Measurements from ENCODE around the gene SYCP3. TPM values are rescaled to one million over a fixed set of nuclear protein-coding genes. Genes with fewer than 3 reads are reported as not detected.

Gene SYCP3
- polyA plus RNA-seq, 3 donors = 0.23 to 3.1 (median 0.73) TPM

DNA sequence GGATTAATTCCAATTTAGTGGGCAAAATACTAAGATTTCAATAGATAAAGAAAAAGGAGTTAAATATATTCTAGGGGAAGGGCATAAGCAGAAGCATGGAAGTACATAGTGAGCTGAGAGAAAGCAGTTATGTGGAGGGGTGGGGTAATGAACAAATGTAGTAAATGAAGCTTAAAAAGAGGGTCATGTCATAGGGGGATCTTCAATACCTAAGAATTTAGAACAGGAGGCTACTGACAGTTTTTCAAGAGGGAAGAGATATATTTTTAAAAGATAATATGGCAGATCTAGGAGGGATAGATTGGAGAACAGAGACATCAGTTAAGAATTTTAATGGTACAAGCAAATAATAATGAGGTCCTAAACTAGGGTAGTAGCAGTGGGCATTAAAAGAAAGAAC is 9.4 kb downstream of the SYCP3 start:
- no peak for DNase-seq (ENCODE audit: extremely low read depth in 1 of 11, low read depth in 9 of 11, low spot score in 4 of 11)

GRCh38 chr12:101727098-101727497 is 12.2 kb downstream of the SYCP3 start:
- no peak for DNase-seq (ENCODE audit: extremely low read depth in 1 of 11, low read depth in 9 of 11, low spot score in 4 of 11)

DNA sequence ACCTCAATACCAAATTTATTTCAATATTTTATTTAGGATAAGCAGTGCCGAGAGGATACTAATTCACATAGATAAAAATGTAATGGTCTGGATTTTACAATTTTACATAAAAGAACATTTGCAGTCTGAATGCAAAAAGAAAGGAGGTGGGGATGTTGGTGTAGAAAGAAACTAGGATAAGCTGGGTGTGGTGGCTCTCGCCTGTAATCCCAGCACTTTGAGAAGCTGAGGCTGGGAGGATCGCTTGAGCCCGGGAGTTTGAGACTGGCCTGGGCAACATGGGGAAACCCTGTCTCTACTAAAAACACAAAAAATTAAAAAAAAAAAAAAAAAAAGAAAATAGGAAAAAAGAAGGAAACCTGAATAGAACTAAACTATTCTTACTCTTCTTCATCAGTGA is 16.9 kb downstream of the SYCP3 start:
- no peak for DNase-seq (ENCODE audit: extremely low read depth in 1 of 11, low read depth in 9 of 11, low spot score in 4 of 11)

- DNase-seq (ENCODE audit: extremely low read depth in 1 of 11, low read depth in 9 of 11, low spot score in 4 of 11) = no peak
Measured at GRCh38 chr12:101720118-101720517, 19.1 kb downstream of the SYCP3 start.

GRCh38 chr12:101719566-101719965 is 19.7 kb downstream of the SYCP3 start:
- no peak for DNase-seq (ENCODE audit: extremely low read depth in 1 of 11, low read depth in 9 of 11, low spot score in 4 of 11)

GRCh38 chr12:101714877-101715444 is 24.3 kb downstream of the SYCP3 start:
- DNase-seq (ENCODE audit: extremely low read depth in 1 of 11, low read depth in 9 of 11, low spot score in 4 of 11) = no peak

- no peak for DNase-seq (ENCODE audit: extremely low read depth in 1 of 11, low read depth in 9 of 11, low spot score in 4 of 11)
Measured at GRCh38 chr12:101713930-101714329, 25.3 kb downstream of the SYCP3 start.

DNA sequence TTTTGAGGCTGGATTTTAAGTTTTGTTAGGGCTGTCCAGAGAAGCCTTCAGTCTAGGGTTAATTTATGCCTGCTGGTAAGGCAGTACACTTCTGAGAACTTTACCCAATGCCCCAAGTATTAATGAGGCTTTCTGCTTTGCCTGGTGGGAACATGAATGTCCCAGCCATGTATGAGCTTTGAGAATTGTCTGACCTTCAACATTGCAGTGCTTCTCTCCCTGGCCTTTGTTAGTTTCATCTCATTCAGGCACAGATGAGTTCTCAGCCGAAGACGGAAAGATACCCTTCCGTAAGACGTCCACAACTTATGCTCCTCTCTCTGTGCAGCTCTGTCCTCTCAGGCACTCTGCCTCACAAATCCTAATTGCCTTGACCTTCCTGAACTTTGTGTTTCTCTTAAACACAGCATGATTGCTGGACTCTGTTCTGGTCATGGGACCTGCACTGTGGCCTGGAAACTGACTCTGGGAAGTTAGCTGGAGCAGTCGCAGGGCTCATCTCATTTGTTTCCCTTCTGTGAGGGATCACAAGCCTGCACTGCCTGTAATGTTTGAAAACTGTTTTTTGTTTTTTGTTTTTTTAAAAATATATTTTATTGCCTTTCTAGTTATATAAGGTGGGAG is 26.1 kb downstream of the SYCP3 start:
- DNase-seq (ENCODE audit: extremely low read depth in 1 of 11, low read depth in 9 of 11, low spot score in 4 of 11) = peak in 5 of 11 donors; percentile 18 to 68 (median 30)

GRCh38 chr12:101710288-101710687 is 29.0 kb downstream of the SYCP3 start:
- no peak for DNase-seq (ENCODE audit: extremely low read depth in 1 of 11, low read depth in 9 of 11, low spot score in 4 of 11)

DNA sequence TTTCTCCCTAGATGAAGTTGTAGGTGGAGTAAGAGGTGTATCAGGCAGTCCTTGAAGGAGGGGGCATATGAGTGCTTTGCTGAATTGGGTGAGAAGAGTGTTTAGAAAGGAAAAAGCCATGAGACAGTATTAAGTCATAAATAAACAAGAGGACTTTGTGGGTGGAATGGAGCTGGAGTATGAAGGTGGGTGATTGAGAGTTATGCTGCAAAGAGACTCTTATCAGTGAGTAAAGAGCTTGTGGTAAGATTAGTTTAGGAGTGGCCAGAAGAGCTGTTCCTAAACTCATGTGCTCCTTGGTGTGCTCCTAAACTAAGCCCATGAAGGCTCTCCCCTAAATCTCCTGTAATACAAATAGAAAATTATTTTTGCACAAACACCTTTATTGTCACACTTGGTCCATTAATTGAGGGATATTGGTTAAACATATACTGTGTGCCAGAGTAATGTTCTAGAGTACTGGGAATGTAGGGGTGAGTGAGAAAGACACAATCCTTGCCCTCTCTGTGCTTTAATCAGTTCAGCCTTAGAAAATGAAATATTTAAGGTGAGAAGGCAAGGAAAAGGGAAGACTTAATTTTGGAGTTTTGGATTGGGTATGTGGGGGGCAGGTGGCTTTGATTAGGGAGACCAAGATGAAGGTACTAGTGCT is 32.0 kb downstream of the SYCP3 start:
- no peak for DNase-seq (ENCODE audit: extremely low read depth in 1 of 11, low read depth in 9 of 11, low spot score in 4 of 11)

DNA sequence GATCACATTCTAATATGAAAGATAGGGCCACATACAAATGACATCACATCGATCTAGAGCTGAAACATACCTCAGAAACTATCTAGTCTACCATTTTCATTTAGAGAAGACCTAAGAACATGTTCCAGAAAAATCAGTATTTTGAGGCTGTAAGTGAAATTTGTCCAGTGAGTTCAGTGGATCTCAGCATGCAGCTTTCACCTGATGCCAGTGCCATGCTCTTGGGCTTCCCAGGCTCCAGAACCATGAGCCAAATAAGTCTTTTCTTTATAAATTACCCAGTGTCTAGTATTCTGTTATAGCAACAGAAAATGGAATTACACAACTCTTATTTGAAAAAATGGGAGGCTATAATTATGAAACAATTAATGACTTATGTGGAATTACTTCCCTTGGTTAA is 32.9 kb downstream of the SYCP3 start:
- no peak for DNase-seq (ENCODE audit: extremely low read depth in 1 of 11, low read depth in 9 of 11, low spot score in 4 of 11)

DNA sequence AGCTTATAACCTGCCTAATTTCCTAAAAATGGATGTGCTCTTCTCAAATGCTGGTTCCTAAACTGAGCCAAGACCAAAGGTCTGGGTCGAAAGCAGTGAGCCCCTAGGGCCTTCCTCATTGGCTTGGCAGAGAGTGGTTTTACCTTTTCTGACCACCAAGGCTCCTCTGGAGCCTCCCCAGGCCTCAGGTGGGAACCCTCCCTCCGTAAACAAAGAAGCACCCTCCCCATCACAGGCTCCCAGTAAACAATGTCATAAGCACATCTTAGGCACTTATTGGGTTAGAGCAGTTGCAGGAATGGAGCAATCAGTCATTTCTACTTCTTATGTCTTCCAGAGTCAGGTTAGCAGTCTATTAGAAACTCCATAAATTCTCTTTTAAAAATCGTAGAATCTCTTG is 35.8 kb downstream of the SYCP3 start:
- no peak for DNase-seq (ENCODE audit: extremely low read depth in 1 of 11, low read depth in 9 of 11, low spot score in 4 of 11)

- no peak for DNase-seq (ENCODE audit: extremely low read depth in 1 of 11, low read depth in 9 of 11, low spot score in 4 of 11)
Measured at GRCh38 chr12:101700299-101700820, 38.9 kb downstream of the SYCP3 start.

DNA sequence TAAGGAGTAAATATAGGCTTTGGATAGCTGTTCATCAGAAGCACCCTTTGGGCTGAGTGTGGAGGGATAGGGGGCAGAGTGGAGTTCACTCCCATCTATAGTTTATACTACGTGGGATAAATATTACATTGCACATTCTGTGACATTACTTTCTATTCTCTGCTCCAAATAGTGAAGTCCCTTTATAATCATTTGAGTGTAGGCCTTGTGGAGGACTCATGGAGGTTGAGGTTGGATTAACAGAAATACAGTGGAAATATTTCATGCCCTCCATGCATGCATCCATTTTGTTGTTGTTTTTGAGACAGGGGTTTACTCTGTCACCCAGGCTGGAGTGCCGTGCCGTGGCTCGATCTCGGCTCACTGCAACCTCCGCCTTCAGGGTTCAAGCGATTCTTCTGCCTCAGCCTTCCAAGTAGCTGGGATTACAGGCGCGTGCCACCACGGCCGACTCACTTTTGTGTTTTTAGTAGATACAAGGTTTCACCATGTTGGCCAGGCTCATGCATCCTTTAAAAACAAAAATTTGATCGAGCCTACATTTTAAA is 40.4 kb downstream of the SYCP3 start:
- DNase-seq (ENCODE audit: extremely low read depth in 1 of 11, low read depth in 9 of 11, low spot score in 4 of 11) = peak in 2 of 11 donors; percentile 4 to 5

DNA sequence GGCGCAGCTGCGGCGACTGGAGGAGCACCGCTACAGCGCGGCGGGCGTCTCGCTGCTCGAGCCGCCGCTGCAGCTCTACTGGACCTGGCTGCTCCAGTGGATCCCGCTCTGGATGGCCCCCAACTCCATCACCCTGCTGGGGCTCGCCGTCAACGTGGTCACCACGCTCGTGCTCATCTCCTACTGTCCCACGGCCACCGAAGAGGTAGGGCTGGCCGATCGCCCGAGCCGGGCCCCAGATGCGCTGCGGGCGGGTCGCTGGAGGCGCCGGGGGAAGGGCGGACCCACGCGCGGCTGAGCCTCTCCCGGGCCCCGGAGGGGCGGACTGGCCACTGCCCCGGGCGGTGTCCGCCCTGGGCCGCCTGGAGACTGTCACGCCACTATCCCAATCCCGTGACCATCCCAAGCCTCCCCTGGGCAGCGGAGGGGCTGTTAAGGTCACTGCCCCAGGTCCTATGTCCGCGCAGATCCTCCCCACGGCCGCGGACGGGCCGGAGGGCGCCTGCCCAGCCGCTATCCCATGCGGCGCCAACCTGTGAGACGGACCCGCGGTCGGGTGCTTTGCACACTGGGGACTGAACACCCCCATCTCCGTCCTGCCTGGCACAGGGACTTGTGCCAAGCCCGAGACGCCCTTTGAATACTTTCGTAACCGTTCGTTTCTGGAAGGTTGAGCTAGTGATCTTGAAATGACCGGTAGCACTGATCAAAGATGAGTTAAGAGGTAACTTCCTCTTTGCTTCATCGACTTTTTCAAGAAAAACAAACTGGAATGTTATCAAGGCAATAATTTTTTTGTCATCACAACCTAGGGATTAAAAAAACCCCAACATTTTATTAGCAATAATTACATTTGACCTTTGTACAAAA is 41.1 kb downstream of the SYCP3 start:
- peak in 7 of 11 donors; percentile 6 to 33 (median 27) for DNase-seq (ENCODE audit: extremely low read depth in 1 of 11, low read depth in 9 of 11, low spot score in 4 of 11)

DNA sequence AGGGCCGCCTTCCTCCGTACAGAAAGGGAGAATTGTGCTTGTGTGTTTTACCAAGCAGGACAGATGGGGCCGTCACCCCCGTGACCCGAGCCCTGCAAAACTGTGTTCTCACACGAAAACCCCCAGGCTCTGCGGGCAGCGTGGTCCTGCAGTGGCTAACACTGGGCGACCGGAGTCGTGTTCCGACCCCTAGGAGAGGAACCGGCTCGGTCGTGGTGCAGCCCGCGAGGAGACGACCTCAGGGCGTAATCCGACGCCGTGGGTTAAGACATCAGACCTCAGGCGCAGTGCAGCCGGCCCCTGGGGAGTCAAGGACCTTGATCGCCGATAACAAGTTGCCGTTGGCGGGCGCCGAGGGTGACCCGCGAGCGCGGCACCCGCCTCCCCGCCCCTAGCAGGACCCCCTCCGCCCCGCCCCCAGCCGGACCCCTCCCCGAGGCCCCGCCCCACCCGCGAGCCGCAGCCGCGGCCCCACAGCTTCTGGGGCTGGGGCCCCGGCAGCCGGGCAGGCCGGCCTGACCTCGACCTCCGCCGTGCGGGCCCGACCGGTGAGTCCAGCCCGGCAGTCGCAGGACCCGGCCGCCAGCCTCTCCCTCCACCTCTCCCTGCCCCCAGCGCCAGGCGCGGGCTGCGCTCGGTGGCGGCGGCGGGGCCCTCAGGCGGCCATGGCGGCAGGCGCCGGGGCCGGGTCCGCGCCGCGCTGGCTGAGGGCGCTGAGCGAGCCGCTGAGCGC is 41.9 kb downstream of the SYCP3 start, which contains the start of gene CHPT1:
Gene CHPT1 (plus strand): TSS at position 444 of the 733 bp plus-strand sequence. CDS start 222 bp downstream, at position 666.
- DNase-seq (ENCODE audit: extremely low read depth in 1 of 11, low read depth in 9 of 11, low spot score in 4 of 11) = peak in 8 of 11 donors; percentile 22 to 51 (median 40)

GRCh38 chr12:101696251-101697196 is 42.7 kb downstream of the SYCP3 start:
- no peak for DNase-seq (ENCODE audit: extremely low read depth in 1 of 11, low read depth in 9 of 11, low spot score in 4 of 11)
